ENCODE data around the gene CCR8.

- TF ChIP-seq CTCF (conservative IDR thresholded peaks at IDR 0.05; ENCODE audit: low read depth, low read length) = no peak
- TF ChIP-seq EZH2 (IDR thresholded peaks at IDR 0.05; ENCODE audit: low read length, unreplicated experiment) = no peak
- no peak for TF ChIP-seq EZH2phosphoT487 (IDR thresholded peaks at IDR 0.05; ENCODE audit: borderline replicate concordance, low read length)
These were observed 21.2 kb downstream of the CCR8 start for GRCh38 chr3:39350714-39351113.

Data from PC-3 (cell line).